Endothelial cell of umbilical vein (primary cell): Measurements from ENCODE around the gene CFAP161. TPM values are rescaled to one million over a fixed set of nuclear protein-coding genes. Genes with fewer than 3 reads are reported as not detected.

Experiments used
- BruUV-seq: library from RNA; stranded (reverse); fragments of 400-500 nt; replicated peaks from 2 replicates; lab custom pipeline; 2021; lab: Mats Ljungman, UMichigan
- CTCF ChIA-PET: fragments of 300-600, 350-600 bp; sonication (Branson Sonifier 250); formaldehyde crosslinking; loops from one replicate; lab custom pipeline; 2021; ENCODE audit warnings: antibody characterized with exemption, inconsistent platforms; lab: Charles Lee
- POLR2A ChIA-PET: fragments of 300-600, 350-600 bp; sonication (Branson Sonifier 250); formaldehyde crosslinking; loops from one replicate; lab custom pipeline; 2021; ENCODE audit warnings: antibody characterized with exemption, inconsistent platforms; lab: Charles Lee
- DNase-seq: peaks from one replicate; pipeline ENCODE4 v3.0.0-alpha.2; 2011; ENCODE audit warnings: low read depth, low spot score
- FAIRE-seq: peaks from 2 replicates; lab custom pipeline; 2011; peaks lifted over from hg19 to GRCh38; lab: Jason Lieb, UNC
- H2AFZ ChIP-seq: 2 replicates; pipeline ENCODE4 v1.6.0; 2012; ENCODE audit warnings: low read depth, low read length, control low read depth, inconsistent platforms
- H3K27ac ChIP-seq: 2 replicates; pipeline ENCODE4 v1.5.1; 2011; ENCODE audit warnings: low read depth, mild to moderate bottlenecking, control low read depth, low read length, moderate library complexity; ENCODE audit not compliant: insufficient read depth
- H3K27me3 ChIP-seq, 2 experiments: 2 replicates each; pipeline versions ENCODE4 v1.6.0 to v1.6.1; 2011; ENCODE audit warnings: low read length in 2 of 2, mixed read lengths in 1 of 2; ENCODE audit not compliant: control insufficient read depth in 2 of 2, insufficient read depth in 2 of 2
- H3K36me3 ChIP-seq, 2 experiments: 2 replicates in 1 of 2; 3 replicates in 1 of 2; pipeline ENCODE4 v1.5.1; 2011; ENCODE audit warnings: low read length in 2 of 2, mild to moderate bottlenecking in 1 of 2, moderate library complexity in 1 of 2; ENCODE audit not compliant: control insufficient read depth in 2 of 2, insufficient read depth in 2 of 2; ENCODE audit errors: extremely low read depth in 1 of 2
- H3K4me1 ChIP-seq: 3 replicates; pipeline ENCODE4 v1.5.1; 2011; ENCODE audit warnings: mild to moderate bottlenecking, low read length; ENCODE audit not compliant: control insufficient read depth, insufficient read depth; ENCODE audit errors: extremely low read depth
- H3K4me2 ChIP-seq: 2 replicates; pipeline ENCODE4 v1.6.1; 2011; ENCODE audit warnings: low read length, control low read depth, mixed read lengths; ENCODE audit not compliant: insufficient read depth
- H3K4me3 ChIP-seq, 3 experiments: fragments of 200-600 bp in 1 of 3; sonication (generic), shearing (Covaris generic) in 1 of 3; replicated peaks in 1 of 3; 2 replicates each; pipeline ENCODE4 v1.5.1; 2011 to 2016; ENCODE audit warnings: control low read depth in 3 of 3, low read length in 3 of 3, mild to moderate bottlenecking in 2 of 3, inconsistent platforms in 1 of 3, low read depth in 1 of 3, moderate library complexity in 1 of 3; ENCODE audit not compliant: insufficient read depth in 1 of 3
- H3K79me2 ChIP-seq: 2 replicates; pipeline ENCODE4 v1.6.0; 2012; ENCODE audit warnings: low read length, inconsistent platforms; ENCODE audit not compliant: control insufficient read depth, insufficient read depth
- H3K9ac ChIP-seq: replicated peaks from 2 replicates; pipeline ENCODE3; 2011; ENCODE audit warnings: low read length, control low read depth; ENCODE audit not compliant: insufficient read depth; ENCODE audit errors: extremely low read depth
- H3K9me1 ChIP-seq: replicated peaks from 3 replicates; pipeline ENCODE4 v1.6.0; 2011; ENCODE audit warnings: mild to moderate bottlenecking, low read length; ENCODE audit not compliant: control insufficient read depth, insufficient read depth; ENCODE audit errors: extremely low read depth
- H3K9me3 ChIP-seq: replicated peaks from 2 replicates; pipeline ENCODE4 v1.5.1; 2012; ENCODE audit warnings: low read length, inconsistent platforms; ENCODE audit not compliant: control insufficient read depth, insufficient read depth
- H4K20me1 ChIP-seq: replicated peaks from 2 replicates; pipeline ENCODE3; 2011; ENCODE audit warnings: mild to moderate bottlenecking, low read length; ENCODE audit not compliant: control insufficient read depth, insufficient read depth; ENCODE audit errors: extremely low read depth
- CTCF ChIP-seq, 2 donors: IDR thresholded peaks; 1 replicate in 1 of 2; 2 replicates in 1 of 2; pipeline ENCODE4 v1.5.1; 2011; ENCODE audit warnings: low read length in 2 of 2, mild to moderate bottlenecking in 2 of 2, moderate library complexity in 2 of 2, control low read depth in 1 of 2, inconsistent platforms in 1 of 2, low read depth in 1 of 2; ENCODE audit not compliant: insufficient read depth in 1 of 2; ENCODE audit errors: extremely low read depth in 1 of 2
- FOS ChIP-seq: IDR thresholded peaks from 2 replicates; pipeline ENCODE4 v1.6.1; 2011; ENCODE audit warnings: mild to moderate bottlenecking, low read length, moderate library complexity, borderline replicate concordance; ENCODE audit not compliant: insufficient read depth
- GATA2 ChIP-seq: IDR thresholded peaks from 2 replicates; pipeline ENCODE4 v1.7.0; 2011; ENCODE audit warnings: low read depth, mild to moderate bottlenecking, moderate library complexity, mixed read lengths, low read length; ENCODE audit not compliant: insufficient read length, insufficient read depth
- JUN ChIP-seq: IDR thresholded peaks from 2 replicates; pipeline ENCODE4 v1.6.1; 2011; ENCODE audit warnings: borderline replicate concordance, low read depth; ENCODE audit not compliant: insufficient read length, insufficient read depth
- MYC ChIP-seq: IDR thresholded peaks from one replicate; pipeline ENCODE4 v1.6.1; 2011; ENCODE audit warnings: mild to moderate bottlenecking, low read depth, low read length
- POLR2A ChIP-seq: IDR thresholded peaks from 2 replicates; pipeline ENCODE4 v1.6.1; 2012; ENCODE audit warnings: low read depth, mild to moderate bottlenecking, control low read depth, low read length
- POLR2AphosphoS5 ChIP-seq: IDR thresholded peaks from 2 replicates; pipeline ENCODE4 v1.6.1; 2012; ENCODE audit warnings: low read depth, mild to moderate bottlenecking, control low read depth, low read length, moderate library complexity; ENCODE audit not compliant: insufficient read depth
- dilution Hi-C: fragments of 300-500 bp; cut with MboI; formaldehyde crosslinking; loops from one replicate; pipeline ENCODE4 v1.15.0; 2019; ENCODE audit warnings: low sequenced_read_pairs; ENCODE audit not compliant: extremely low pct_ligation_motif_present
- intact Hi-C: fragments of 100-400 bp; cut with micrococcal nuclease; formaldehyde crosslinking; loops from one replicate; pipeline ENCODE4 v1.10.0; 2022
- polyA plus RNA-seq, 4 experiments: library from polyadenylated mRNA; depleted of rRNA in 3 of 4; stranded (reverse) in 3 of 4; unstranded in 1 of 4; fragments of >200 nt; gene quantifications; 2 replicates each; pipeline versions ENCODE4 v1.2.1 to v1.2.3, GENCODE V29; 2011 to 2012; ENCODE audit warnings: missing spikeins in 1 of 4
- total RNA-seq: library from RNA; stranded (reverse); gene quantifications from 2 replicates; pipeline ENCODE4 v1.2.3, GENCODE V29; 2021
- TF ChIP-seq, protein P1 (sequence below): IDR thresholded peaks from 2 replicates; pipeline ENCODE4 v1.6.1; 2011; ENCODE audit not compliant: insufficient read depth, insufficient read length

CFAP161 gene
- total and polyA plus RNA-seq, 2 donors (not counting 3 experiments of a cell fraction or from before 2014, with no cell fraction given) = 0.08 TPM; not detected in 1

- DNase-seq = no peak
- Histone ChIP-seq H3K79me2 (no peaks in the 10 kb centered on the region), H3K27me3 (no peaks in the 10 kb centered on the region), H3K36me3 (no peaks in the 10 kb centered on the region), H3K4me3 (no peak overlapping the region), H2AFZ (no peak overlapping the region), H3K9ac (no peak overlapping the region), H3K9me3 (no peaks in the 10 kb centered on the region), H3K9me1 (no peaks in the 10 kb centered on the region), H4K20me1 (no peaks in the 10 kb centered on the region), H3K27ac (no peak overlapping the region), H3K4me2 (no peak overlapping the region), H3K4me1 (peaks cover 16% of the 10 kb centered on the region)
- dilution Hi-C loops = no loop called here
- peak; percentile 74 for FAIRE-seq
- CTCF ChIA-PET = interaction anchor here (3.2 to 4.0 kb wide), 2 partner anchors 11 to 168 kb away, joined by 24 to 32 read pairs; no protein-coding TSS in a partner anchor
- TF ChIP-seq FOS (peak; percentile 23), GATA2 (no peak)
- intact Hi-C loops = no loop called here
- BruUV-seq = no TSS peak
- POLR2A ChIA-PET = interaction anchor here (2.2 kb wide), 1 partner anchor 96 kb away, joined by 9 read pairs; no protein-coding TSS in a partner anchor
Observed at GRCh38 chr15:81097890-81098280, 36.2 kb upstream of the CFAP161 start.

DNA sequence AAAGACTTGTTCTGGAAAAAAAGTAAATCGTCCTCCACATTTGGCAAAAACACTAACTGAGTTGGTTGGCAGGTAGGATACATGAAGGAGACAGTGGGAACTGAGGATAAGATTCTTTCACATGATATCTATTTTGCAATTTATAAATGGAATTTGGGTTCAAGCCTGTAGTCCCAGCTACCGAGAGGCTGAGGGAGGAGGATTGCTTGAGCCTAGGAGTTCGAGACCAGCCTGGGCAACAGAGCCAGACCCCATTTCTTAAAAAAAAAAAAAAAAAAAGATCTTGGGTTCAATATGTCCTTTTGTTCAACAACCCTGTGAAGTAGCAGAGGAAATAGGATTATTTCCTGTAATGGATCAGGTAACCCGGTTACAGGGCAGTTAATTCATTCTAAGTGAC lies 35.7 kb upstream of the CFAP161 start:
- Histone ChIP-seq H3K4me3 (no peak overlapping the region), H3K4me2 (peak overlapping the region; percentile 9), H4K20me1 (no peaks in the 10 kb centered on the region), H2AFZ (no peak overlapping the region), H3K27ac (no peak overlapping the region), H3K27me3 (no peaks in the 10 kb centered on the region), H3K9me3 (no peaks in the 10 kb centered on the region), H3K79me2 (no peaks in the 10 kb centered on the region), H3K9me1 (no peaks in the 10 kb centered on the region), H3K36me3 (no peaks in the 10 kb centered on the region), H3K4me1 (peaks cover 13% of the 10 kb centered on the region), H3K9ac (no peak overlapping the region)
- dilution Hi-C loops = no loop called here
- intact Hi-C loops = no loop called here
- DNase-seq (no peak), FAIRE-seq (no peak)
- TF ChIP-seq FOS (no peak), POLR2AphosphoS5 (no peak), POLR2A (no peak), JUN (no peak), CTCF (IDR thresholded peaks at IDR 0.05; ENCODE audit: extremely low read depth in 1 of 2, insufficient read depth in 1 of 2, low read depth in 1 of 2, low read length in 2 of 2) (no peak), MYC (no peak)
- TF ChIP-seq, protein P1, sequence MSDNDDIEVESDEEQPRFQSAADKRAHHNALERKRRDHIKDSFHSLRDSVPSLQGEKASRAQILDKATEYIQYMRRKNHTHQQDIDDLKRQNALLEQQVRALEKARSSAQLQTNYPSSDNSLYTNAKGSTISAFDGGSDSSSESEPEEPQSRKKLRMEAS = no peak
- BruUV-seq = no TSS peak
- ChIA-PET CTCF (interaction anchor here (1.3 to 4.0 kb wide), 4 partner anchors 8 to 168 kb away, joined by 4 to 32 read pairs (median 15); partner anchors contain the start of gene TLNRD1), POLR2A (interaction anchor here (2.2 kb wide), 1 partner anchor 97 kb away, joined by 9 read pairs; no protein-coding TSS in a partner anchor)
